T-helper 2 cell treated with Interferon-gamma antibody and Interleukin-4, amounts not matched to agents 100 ng/mL and 5 ng/mL, for 36 hours (primary cell): Measurements from ENCODE around the gene TMEM256. TPM values are rescaled to one million over a fixed set of nuclear protein-coding genes. Genes with fewer than 3 reads are reported as not detected.

ENCODE experiments used
- intact Hi-C: fragments of 100-400 bp; cut with micrococcal nuclease; formaldehyde crosslinking; loops from one replicate; pipeline ENCODE4 v1.15.1; 2023
- total RNA-seq: library from RNA; stranded (reverse); gene quantifications from 2 replicates; pipeline ENCODE4 v1.2.3, GENCODE V29; 2022

TMEM256 gene
- total RNA-seq, 1 donor from 2014 or later: 56.3 TPM

DNA sequence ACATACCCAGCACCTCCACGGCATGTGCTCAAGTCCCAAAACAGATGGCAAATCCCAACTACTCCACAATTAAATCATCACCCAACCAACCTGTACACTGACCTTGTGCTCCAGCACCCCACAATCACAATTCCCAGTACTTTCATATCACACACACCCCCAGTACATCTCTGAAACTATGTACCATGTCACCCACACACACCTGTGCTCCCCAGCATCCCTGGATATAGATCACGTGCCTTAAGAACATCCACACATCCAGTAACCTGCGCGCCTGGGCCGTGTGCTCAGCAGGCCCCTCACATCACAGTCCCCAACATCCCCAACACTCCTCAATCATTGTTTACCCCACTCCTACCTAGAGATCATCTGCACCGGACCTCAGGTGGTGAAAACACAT, 5.8 kb upstream of the TMEM256 start:
- intact Hi-C loops: no loop called here

GRCh38 chr17:7408863-7409262, 5.0 kb upstream of the TMEM256 start:
- intact Hi-C loops: no loop called here

GRCh38 chr17:7408252-7408727, 4.4 kb upstream of the TMEM256 start:
- intact Hi-C loops: no loop called here

GRCh38 chr17:7407485-7408251, 3.8 kb upstream of the TMEM256 start, which contains the start of gene NLGN2:
TSS of gene NLGN2 (plus strand) at chr17:7407845. CDS start at chr17:7408256, 411 bp downstream.
- intact Hi-C loops: no loop called here

- intact Hi-C loops: no loop called here
Observed at GRCh38 chr17:7407082-7407481, 3.2 kb upstream of the TMEM256 start.

DNA sequence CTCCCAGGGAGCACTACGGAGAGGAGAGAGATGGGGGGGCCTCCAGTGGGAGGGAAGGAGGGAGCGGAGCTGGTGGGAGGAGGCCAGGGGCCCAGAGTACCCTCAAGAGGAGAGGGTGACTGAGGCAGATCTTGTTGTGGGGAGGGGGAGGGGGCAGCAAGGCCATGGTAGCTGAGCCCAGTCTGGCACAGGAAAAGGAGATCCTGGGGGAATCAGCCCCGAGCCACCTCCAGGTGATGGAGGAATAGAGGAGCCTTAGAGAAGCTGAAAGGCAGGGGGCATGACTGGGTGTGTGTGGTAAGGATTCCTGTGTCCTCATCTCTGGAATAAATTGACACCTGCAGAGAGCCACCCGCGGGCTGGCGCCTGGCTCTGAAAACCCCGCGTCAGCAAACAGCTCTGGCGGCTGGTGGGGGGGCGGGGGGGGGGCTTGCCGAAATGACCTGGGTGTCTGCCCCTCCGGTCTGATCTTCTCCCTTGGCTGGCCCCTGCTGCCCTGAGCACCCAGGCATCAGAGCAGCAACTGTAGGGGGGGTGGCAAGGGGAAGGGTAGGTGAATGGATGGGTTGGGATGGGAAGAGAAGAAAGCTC, 2.4 kb upstream of the TMEM256 start:
- intact Hi-C loops: no loop called here

DNA sequence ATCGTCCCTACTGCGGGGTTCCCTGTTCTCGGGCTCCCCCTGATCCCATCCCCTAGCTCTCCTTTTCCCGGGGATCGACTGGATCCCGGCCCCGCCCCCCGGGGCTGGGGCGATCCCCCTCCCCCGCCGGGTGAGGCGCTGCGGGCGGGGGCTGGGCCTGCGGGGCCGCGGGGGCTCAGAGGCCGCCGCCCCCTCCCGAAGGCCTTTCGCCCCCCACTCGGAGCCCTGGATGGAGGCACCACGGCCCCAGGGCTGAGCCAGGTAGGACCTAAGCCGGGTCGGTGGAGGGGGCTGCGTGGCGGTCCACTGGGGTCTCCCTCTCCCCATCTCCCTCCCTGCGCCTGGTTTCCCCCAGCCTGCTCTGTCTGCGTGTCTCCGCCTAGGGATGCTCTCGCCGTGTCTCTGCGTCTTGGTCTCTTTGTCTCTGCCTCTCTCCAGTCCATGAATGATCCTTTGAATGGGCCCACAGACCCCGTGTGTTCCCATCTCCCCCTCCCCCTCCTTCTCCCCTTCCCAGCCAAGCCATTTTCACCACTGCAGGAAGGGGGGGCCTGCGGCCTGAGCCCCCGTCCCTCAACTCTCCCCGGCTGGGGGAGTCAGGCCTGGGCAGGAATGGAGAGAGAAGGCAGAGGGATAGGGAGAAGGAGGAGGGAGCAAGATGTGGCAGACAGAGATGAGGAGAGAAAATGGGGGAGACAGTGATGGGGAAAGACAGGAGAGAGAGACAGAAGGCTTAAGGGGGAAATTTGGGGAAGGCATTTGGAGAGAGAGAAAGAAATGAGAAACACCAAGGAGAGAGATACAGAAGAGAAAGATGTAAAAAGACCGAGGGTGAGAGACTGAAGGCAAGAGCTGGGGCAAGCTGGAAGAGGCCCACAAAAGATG, 1.7 kb upstream of the TMEM256 start:
- intact Hi-C loops: no loop called here

DNA sequence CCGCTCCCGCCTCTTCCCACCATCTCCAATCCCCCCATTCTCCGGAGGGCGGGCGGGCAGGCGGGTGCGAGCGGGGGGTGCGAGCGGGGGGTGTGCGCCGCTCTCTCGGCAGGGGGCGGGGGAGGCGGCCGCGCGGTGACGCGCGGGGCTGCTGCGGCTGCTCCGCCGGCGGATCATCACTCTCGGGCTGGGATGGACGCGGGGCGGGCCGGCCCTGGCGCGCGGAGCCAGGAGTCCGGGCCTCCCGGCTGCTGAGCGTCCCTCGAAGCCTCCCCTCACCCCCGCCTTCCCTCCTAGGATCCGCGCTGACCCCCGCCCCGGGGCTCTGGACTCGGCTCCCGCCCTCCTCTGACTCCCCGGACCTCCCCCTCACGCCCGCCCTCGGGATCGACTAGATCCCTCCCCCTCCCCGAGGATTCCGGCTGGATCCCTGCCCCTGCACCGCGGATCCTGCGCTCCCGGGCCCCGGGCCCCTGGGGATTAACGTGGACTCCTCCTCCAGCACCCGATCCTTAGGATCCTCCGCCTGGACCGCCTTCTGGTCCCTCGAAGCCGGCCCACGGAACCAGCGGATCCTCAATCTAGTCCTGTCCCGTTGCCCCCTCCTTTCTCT, 946 bp upstream of the TMEM256 start:
- intact Hi-C loops: loop anchor here (1.0 to 5.0 kb wide), 6 partner anchors 11 to 282 kb away; partner anchors contain the start of genes CTDNEP1, ELP5, KCTD11 and PLSCR3

GRCh38 chr17:7403727-7403976, 245 bp downstream of the TMEM256 start:
- intact Hi-C loops: loop anchor here (5.0 kb wide), 3 partner anchors 51 to 284 kb away; partner anchors contain the start of genes CTDNEP1, ELP5, KCTD11 and TP53

- intact Hi-C loops: loop anchor here (5.0 kb wide), 3 partner anchors 51 to 284 kb away; partner anchors contain the start of genes CTDNEP1, ELP5, KCTD11 and TP53
Observed at GRCh38 chr17:7403043-7403726, 712 bp downstream of the TMEM256 start.

DNA sequence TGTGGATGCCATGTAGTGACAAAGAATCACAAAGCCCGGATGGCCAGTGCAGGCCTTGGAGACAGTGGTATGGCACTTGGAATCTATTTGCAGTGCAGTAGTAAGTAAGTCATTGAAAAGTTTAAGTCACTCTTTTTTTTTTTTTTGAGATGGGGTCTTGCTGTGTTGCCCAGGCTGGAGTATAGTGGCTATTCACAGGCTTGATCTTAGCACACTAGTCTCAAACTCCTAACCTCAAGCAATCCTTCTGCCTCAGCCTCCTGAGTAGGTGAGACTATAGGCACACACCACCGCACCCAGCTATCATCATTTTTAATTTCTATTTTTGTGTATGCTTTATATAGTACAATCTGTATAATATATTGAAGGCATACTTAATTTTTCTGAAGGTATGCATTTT, 5.3 kb downstream of the TMEM256 start:
- intact Hi-C loops: no loop called here

GRCh38 chr17:7396147-7396546, 7.8 kb downstream of the TMEM256 start:
- intact Hi-C loops: no loop called here

- intact Hi-C loops: loop anchor here (1.0 kb wide), 2 partner anchors 10 to 79 kb away; partner anchors contain the start of genes GPS2 and TMEM256
Observed at GRCh38 chr17:7394452-7395191, 9.3 kb downstream of the TMEM256 start, which contains the start of gene PLSCR3. TSS of gene PLSCR3 (minus strand) at chr17:7394525. CDS start at chr17:7394110, 415 bp downstream.

- intact Hi-C loops: loop anchor here (1.0 kb wide), 2 partner anchors 10 to 79 kb away; partner anchors contain the start of genes GPS2 and TMEM256
Observed at GRCh38 chr17:7393613-7394451, 10.1 kb downstream of the TMEM256 start.

DNA sequence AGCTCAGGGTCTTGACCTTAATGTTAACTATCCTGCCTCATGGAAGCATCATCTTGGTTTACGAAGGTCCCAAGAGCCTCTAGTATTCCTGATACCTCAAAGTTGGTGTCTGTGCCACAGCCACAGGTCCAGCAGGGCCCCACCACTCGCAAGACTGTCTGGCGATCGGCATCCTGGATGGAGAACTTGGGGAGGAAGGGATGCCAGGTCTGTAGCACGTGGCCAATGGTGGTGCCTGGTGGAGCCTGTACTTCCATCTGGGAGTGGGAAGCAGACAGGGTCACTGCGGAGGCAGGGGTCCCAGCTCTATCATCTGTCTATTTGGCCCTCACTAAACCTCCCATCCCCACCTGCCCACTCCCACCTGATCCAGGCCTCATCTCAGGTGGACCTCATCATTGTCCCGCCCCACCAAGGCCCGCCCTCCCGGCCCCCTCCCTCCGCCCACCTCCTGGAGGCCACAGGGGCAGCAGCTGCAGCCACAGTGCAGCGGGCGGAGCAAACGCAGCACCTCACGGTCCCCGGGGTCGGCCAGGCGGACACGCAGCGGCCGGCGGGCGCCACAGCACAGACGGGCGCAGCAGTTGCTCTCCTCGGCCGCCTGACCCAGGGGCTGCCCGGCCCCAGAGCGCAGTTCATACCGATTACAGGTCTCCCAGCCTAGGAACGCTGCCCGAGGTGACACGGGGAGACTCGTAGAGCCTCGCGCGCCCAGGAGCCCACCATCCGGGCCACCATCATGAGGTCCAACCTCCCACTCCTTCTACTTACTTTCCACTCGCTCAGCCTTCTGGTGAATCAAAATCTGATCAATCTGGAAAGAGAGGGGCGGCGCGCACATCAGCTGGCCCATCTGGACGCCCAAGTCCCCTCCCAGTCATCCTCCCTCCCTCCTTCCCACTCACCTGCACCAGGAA, 10.9 kb downstream of the TMEM256 start:
- intact Hi-C loops: no loop called here

- intact Hi-C loops: no loop called here
Observed at GRCh38 chr17:7391307-7391706, 12.6 kb downstream of the TMEM256 start.
